PC-9 (cell line): ENCODE measurements around the gene SEC16B. TPM values are rescaled to one million over a fixed set of nuclear protein-coding genes. Genes with fewer than 3 reads are reported as not detected.

Source experiments
- BruUV-seq: library from RNA; stranded (reverse); fragments of 400-500 nt; replicated peaks from 2 replicates; lab custom pipeline; 2021; lab: Mats Ljungman, UMichigan
- CTCF ChIA-PET: fragments of 300-600 bp; sonication (Branson Sonifier 250); formaldehyde crosslinking; loops from one replicate; lab custom pipeline; 2022; ENCODE audit warnings: antibody characterized with exemption; lab: Charles Lee
- POLR2A ChIA-PET: fragments of 300-600 bp; sonication (Branson Sonifier 250); formaldehyde crosslinking; loops from one replicate; lab custom pipeline; 2022; ENCODE audit warnings: antibody characterized with exemption; ENCODE audit not compliant: unreplicated experiment; lab: Charles Lee
- DNase-seq, 2 experiments: peaks; one replicate each; pipeline versions ENCODE4 v3.0.0 to v3.0.0-alpha.2; 2015 to 2022; ENCODE audit warnings: mixed read lengths in 1 of 2
- H2AFZ ChIP-seq: fragments of 200-600 bp; sonication (generic); 2 replicates; pipeline ENCODE4 v1.8.1; 2017; ENCODE audit warnings: antibody characterized with exemption
- H3F3A ChIP-seq: fragments of 200-600 bp; sonication (generic); 2 replicates; pipeline ENCODE4 v1.8.1; 2017; ENCODE audit warnings: antibody characterized with exemption, mild to moderate bottlenecking, low read depth; ENCODE audit not compliant: insufficient read depth
- H3K27ac ChIP-seq: fragments of 200-600 bp; sonication (generic); 2 replicates; pipeline ENCODE4 v1.6.1; 2016; ENCODE audit warnings: mixed run types
- H3K27me3 ChIP-seq: fragments of 200-600 bp; sonication (generic); 2 replicates; pipeline ENCODE4 v1.6.1; 2016; ENCODE audit warnings: low read depth, mixed run types; ENCODE audit not compliant: insufficient read depth
- H3K36me3 ChIP-seq: fragments of 200-600 bp; sonication (generic); 2 replicates; pipeline ENCODE4 v1.6.1; 2016; ENCODE audit warnings: low read depth, mixed run types
- H3K4me1 ChIP-seq: fragments of 200-600 bp; sonication (generic); replicated peaks from 2 replicates; pipeline ENCODE4 v1.6.1; 2016; ENCODE audit warnings: mixed run types; ENCODE audit not compliant: insufficient read depth
- H3K4me2 ChIP-seq: fragments of 200-600 bp; sonication (generic); 2 replicates; pipeline ENCODE4 v1.6.1; 2017; ENCODE audit warnings: mixed run types
- H3K4me3 ChIP-seq: fragments of 200-600 bp; sonication (generic); 2 replicates; pipeline ENCODE4 v1.6.1; 2016; ENCODE audit warnings: mixed run types
- H3K79me2 ChIP-seq: fragments of 200-600 bp; sonication (generic); 2 replicates; pipeline ENCODE4 v1.6.1; 2017; ENCODE audit warnings: low read depth, mixed run types
- H3K9me2 ChIP-seq: fragments of 200-600 bp; sonication (generic); 2 replicates; pipeline ENCODE4 v1.8.1; 2017; ENCODE audit warnings: mild to moderate bottlenecking; ENCODE audit not compliant: insufficient read depth
- H3K9me3 ChIP-seq: fragments of 200-600 bp; sonication (generic); 2 replicates; pipeline ENCODE4 v1.8.1; 2016; ENCODE audit warnings: low read depth; ENCODE audit not compliant: insufficient read depth
- H4K20me1 ChIP-seq: fragments of 200-600 bp; sonication (generic); 2 replicates; pipeline ENCODE4 v1.8.1; 2017; ENCODE audit not compliant: insufficient read depth
- EZH2 ChIP-seq: fragments of 200-600 bp; sonication (generic); IDR thresholded peaks from 2 replicates; pipeline ENCODE4 v1.8.0; 2017; ENCODE audit warnings: antibody characterized with exemption, low read depth
- intact Hi-C: fragments of 100-400 bp; cut with micrococcal nuclease; formaldehyde crosslinking; loops from one replicate; pipeline ENCODE4 v1.10.0; 2022; ENCODE audit not compliant: unreplicated experiment
- total RNA-seq: library from RNA; stranded (reverse); gene quantifications from 2 replicates; pipeline ENCODE4 v1.2.3, GENCODE V29; 2021
- TF ChIP-seq, protein P1 (sequence below): fragments of 200-600 bp; sonication (generic); conservative IDR thresholded peaks from 2 replicates; pipeline ENCODE4 v1.6.1; 2017; ENCODE audit warnings: mixed run types, antibody characterized with exemption, mild to moderate bottlenecking, moderate library complexity

Gene SEC16B
- total RNA-seq, 1 experiment from 2014 or later = 2.0 TPM

DNA sequence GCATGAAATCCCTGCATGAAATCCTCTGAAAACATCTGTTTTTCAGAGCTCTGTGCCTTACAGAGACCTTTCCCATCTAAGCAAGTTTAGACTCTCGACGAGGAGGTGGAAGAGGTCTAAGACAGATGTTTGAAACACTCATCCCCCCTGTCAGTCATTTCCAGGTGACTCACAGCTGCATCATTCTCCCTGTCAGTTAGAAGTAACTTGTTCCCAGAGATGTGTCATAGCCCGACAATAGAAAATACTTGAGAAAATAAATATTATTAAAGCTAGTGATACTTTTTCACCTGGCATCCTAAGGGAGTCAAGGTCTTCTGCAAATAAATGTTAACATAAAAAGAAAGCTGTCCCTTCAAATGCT is 41.6 kb upstream of the SEC16B start:
- CTCF ChIA-PET = interaction anchor here (1.7 kb wide), 1 partner anchor 21 kb away, joined by 5 read pairs; no protein-coding TSS in a partner anchor
- Histone ChIP-seq H3K36me3 (no peaks in the 10 kb centered on the region), H4K20me1 (no peaks in the 10 kb centered on the region), H3K27ac (no peak overlapping the region), H2AFZ (no peak overlapping the region), H3F3A (no peaks in the 10 kb centered on the region; the same call in 1 of the 2 replicates), H3K4me1 (peaks cover 10% of the 10 kb centered on the region; the same call in 1 of the 2 replicates), H3K4me3 (no peak overlapping the region), H3K4me2 (no peak overlapping the region), H3K79me2 (no peaks in the 10 kb centered on the region), H3K9me3 (peaks cover 9% of the 10 kb centered on the region; the same call in 1 of the 2 replicates), H3K9me2 (no peaks in the 10 kb centered on the region), H3K27me3 (no peaks in the 10 kb centered on the region)
- TF ChIP-seq EZH2 = no peak
- TF ChIP-seq, protein P1, sequence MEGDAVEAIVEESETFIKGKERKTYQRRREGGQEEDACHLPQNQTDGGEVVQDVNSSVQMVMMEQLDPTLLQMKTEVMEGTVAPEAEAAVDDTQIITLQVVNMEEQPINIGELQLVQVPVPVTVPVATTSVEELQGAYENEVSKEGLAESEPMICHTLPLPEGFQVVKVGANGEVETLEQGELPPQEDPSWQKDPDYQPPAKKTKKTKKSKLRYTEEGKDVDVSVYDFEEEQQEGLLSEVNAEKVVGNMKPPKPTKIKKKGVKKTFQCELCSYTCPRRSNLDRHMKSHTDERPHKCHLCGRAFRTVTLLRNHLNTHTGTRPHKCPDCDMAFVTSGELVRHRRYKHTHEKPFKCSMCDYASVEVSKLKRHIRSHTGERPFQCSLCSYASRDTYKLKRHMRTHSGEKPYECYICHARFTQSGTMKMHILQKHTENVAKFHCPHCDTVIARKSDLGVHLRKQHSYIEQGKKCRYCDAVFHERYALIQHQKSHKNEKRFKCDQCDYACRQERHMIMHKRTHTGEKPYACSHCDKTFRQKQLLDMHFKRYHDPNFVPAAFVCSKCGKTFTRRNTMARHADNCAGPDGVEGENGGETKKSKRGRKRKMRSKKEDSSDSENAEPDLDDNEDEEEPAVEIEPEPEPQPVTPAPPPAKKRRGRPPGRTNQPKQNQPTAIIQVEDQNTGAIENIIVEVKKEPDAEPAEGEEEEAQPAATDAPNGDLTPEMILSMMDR = no peak
- no TSS peak for BruUV-seq
- POLR2A ChIA-PET = interaction anchor here (0.7 kb wide), 1 partner anchor 1758 kb away, joined by 4 read pairs; no protein-coding TSS in a partner anchor
- intact Hi-C loops = no loop called here
- DNase-seq = peak in 1 of 2 experiments; percentile 53

GRCh38 chr1:178010674-178011464 is 41.0 kb upstream of the SEC16B start:
- H3K4me1 ChIP-seq = peaks cover 10% of the 10 kb centered on the region; the same call in 1 of the 2 replicates
- intact Hi-C loops = no loop called here
- no peak for DNase-seq
- H4K20me1 ChIP-seq = no peaks in the 10 kb centered on the region
- no peaks in the 10 kb centered on the region for H3K9me2 ChIP-seq
- no peak overlapping the region for H3K4me3 ChIP-seq
- no peak overlapping the region for H2AFZ ChIP-seq
- CTCF ChIA-PET = interaction anchor here (1.7 kb wide), 1 partner anchor 21 kb away, joined by 5 read pairs; no protein-coding TSS in a partner anchor
- no peaks in the 10 kb centered on the region for H3K27me3 ChIP-seq
- H3K27ac ChIP-seq = no peak overlapping the region
- BruUV-seq = no TSS peak
- no peaks in the 10 kb centered on the region for H3K36me3 ChIP-seq
- H3K9me3 ChIP-seq = peaks cover 9% of the 10 kb centered on the region; the same call in 1 of the 2 replicates
- H3K79me2 ChIP-seq = no peaks in the 10 kb centered on the region
- POLR2A ChIA-PET = interaction anchor here (0.7 kb wide), 1 partner anchor 1759 kb away, joined by 4 read pairs; no protein-coding TSS in a partner anchor
- H3K4me2 ChIP-seq = no peak overlapping the region
- TF ChIP-seq EZH2 = no peak
- TF ChIP-seq, protein P1 = no peak
- no peaks in the 10 kb centered on the region; the same call in 1 of the 2 replicates for H3F3A ChIP-seq

- no TSS peak for BruUV-seq
- intact Hi-C loops = no loop called here
- CTCF ChIA-PET = interaction anchor here (0.6 kb wide), 1 partner anchor 1347 kb away, joined by 3 read pairs; no protein-coding TSS in a partner anchor
Measured at GRCh38 chr1:178006043-178006442, 36.2 kb upstream of the SEC16B start.

More at GRCh38 chr1:178006043-178006442, 36.2 kb upstream of the SEC16B start:
- Histone ChIP-seq H3F3A (no peaks in the 10 kb centered on the region), H3K27me3 (no peaks in the 10 kb centered on the region), H3K36me3 (no peaks in the 10 kb centered on the region), H2AFZ (no peak overlapping the region), H3K4me1 (no peaks in the 10 kb centered on the region), H3K9me2 (no peaks in the 10 kb centered on the region), H3K9me3 (no peaks in the 10 kb centered on the region), H3K4me3 (no peak overlapping the region), H3K79me2 (no peaks in the 10 kb centered on the region), H3K27ac (no peak overlapping the region), H4K20me1 (no peaks in the 10 kb centered on the region), H3K4me2 (no peak overlapping the region)
- POLR2A ChIA-PET = no interaction called here
- no peak for DNase-seq
- no peak for TF ChIP-seq EZH2
- TF ChIP-seq, protein P1 = no peak
